PC-9 (cell line): ENCODE results near the gene CAST. TPM values are rescaled to one million over a fixed set of nuclear protein-coding genes. Genes with fewer than 3 reads are reported as not detected.

Experiments
- BruUV-seq: library from RNA; stranded (reverse); fragments of 400-500 nt; replicated peaks from 2 replicates; lab custom pipeline; 2021; lab: Mats Ljungman, UMichigan
- CTCF ChIA-PET: fragments of 300-600 bp; sonication (Branson Sonifier 250); formaldehyde crosslinking; loops from one replicate; lab custom pipeline; 2022; ENCODE audit warnings: antibody characterized with exemption; lab: Charles Lee
- POLR2A ChIA-PET: fragments of 300-600 bp; sonication (Branson Sonifier 250); formaldehyde crosslinking; loops from one replicate; lab custom pipeline; 2022; ENCODE audit warnings: antibody characterized with exemption; ENCODE audit not compliant: unreplicated experiment; lab: Charles Lee
- DNase-seq, 2 experiments: peaks; one replicate each; pipeline versions ENCODE4 v3.0.0 to v3.0.0-alpha.2; 2015 to 2022; ENCODE audit warnings: mixed read lengths in 1 of 2
- H2AFZ ChIP-seq: fragments of 200-600 bp; sonication (generic); 2 replicates; pipeline ENCODE4 v1.8.1; 2017; ENCODE audit warnings: antibody characterized with exemption
- H3F3A ChIP-seq: fragments of 200-600 bp; sonication (generic); 2 replicates; pipeline ENCODE4 v1.8.1; 2017; ENCODE audit warnings: antibody characterized with exemption, mild to moderate bottlenecking, low read depth; ENCODE audit not compliant: insufficient read depth
- H3K27ac ChIP-seq: fragments of 200-600 bp; sonication (generic); 2 replicates; pipeline ENCODE4 v1.6.1; 2016; ENCODE audit warnings: mixed run types
- H3K27me3 ChIP-seq: fragments of 200-600 bp; sonication (generic); 2 replicates; pipeline ENCODE4 v1.6.1; 2016; ENCODE audit warnings: low read depth, mixed run types; ENCODE audit not compliant: insufficient read depth
- H3K36me3 ChIP-seq: fragments of 200-600 bp; sonication (generic); 2 replicates; pipeline ENCODE4 v1.6.1; 2016; ENCODE audit warnings: low read depth, mixed run types
- H3K4me1 ChIP-seq: fragments of 200-600 bp; sonication (generic); replicated peaks from 2 replicates; pipeline ENCODE4 v1.6.1; 2016; ENCODE audit warnings: mixed run types; ENCODE audit not compliant: insufficient read depth
- H3K4me2 ChIP-seq: fragments of 200-600 bp; sonication (generic); 2 replicates; pipeline ENCODE4 v1.6.1; 2017; ENCODE audit warnings: mixed run types
- H3K4me3 ChIP-seq: fragments of 200-600 bp; sonication (generic); 2 replicates; pipeline ENCODE4 v1.6.1; 2016; ENCODE audit warnings: mixed run types
- H3K79me2 ChIP-seq: fragments of 200-600 bp; sonication (generic); 2 replicates; pipeline ENCODE4 v1.6.1; 2017; ENCODE audit warnings: low read depth, mixed run types
- H3K9me2 ChIP-seq: fragments of 200-600 bp; sonication (generic); 2 replicates; pipeline ENCODE4 v1.8.1; 2017; ENCODE audit warnings: mild to moderate bottlenecking; ENCODE audit not compliant: insufficient read depth
- H3K9me3 ChIP-seq: fragments of 200-600 bp; sonication (generic); 2 replicates; pipeline ENCODE4 v1.8.1; 2016; ENCODE audit warnings: low read depth; ENCODE audit not compliant: insufficient read depth
- H4K20me1 ChIP-seq: fragments of 200-600 bp; sonication (generic); 2 replicates; pipeline ENCODE4 v1.8.1; 2017; ENCODE audit not compliant: insufficient read depth
- CTCF ChIP-seq: fragments of 200-600 bp; sonication (generic); conservative IDR thresholded peaks from 2 replicates; pipeline ENCODE4 v1.6.1; 2017; ENCODE audit warnings: mixed run types, antibody characterized with exemption, mild to moderate bottlenecking, moderate library complexity
- EZH2 ChIP-seq: fragments of 200-600 bp; sonication (generic); IDR thresholded peaks from 2 replicates; pipeline ENCODE4 v1.8.0; 2017; ENCODE audit warnings: antibody characterized with exemption, low read depth
- intact Hi-C: fragments of 100-400 bp; cut with micrococcal nuclease; formaldehyde crosslinking; loops from one replicate; pipeline ENCODE4 v1.10.0; 2022; ENCODE audit not compliant: unreplicated experiment
- total RNA-seq: library from RNA; stranded (reverse); gene quantifications from 2 replicates; pipeline ENCODE4 v1.2.3, GENCODE V29; 2021

Gene CAST
- total RNA-seq, 1 experiment from 2014 or later: 289 TPM

GRCh38 chr5:96771395-96771794 lies 109.2 kb downstream of the CAST start:
- intact Hi-C loops: no loop called here
- Histone ChIP-seq H3K27ac (no peak overlapping the region), H3K27me3 (no peaks in the 10 kb centered on the region), H3K79me2 (no peaks in the 10 kb centered on the region), H3K9me2 (no peaks in the 10 kb centered on the region), H3K4me3 (no peak overlapping the region), H4K20me1 (no peaks in the 10 kb centered on the region), H3F3A (no peaks in the 10 kb centered on the region; the same call in 1 of the 2 replicates), H3K36me3 (peaks cover 52% of the 10 kb centered on the region), H3K9me3 (no peaks in the 10 kb centered on the region), H3K4me2 (no peak overlapping the region), H2AFZ (no peak overlapping the region), H3K4me1 (no peaks in the 10 kb centered on the region)
- POLR2A ChIA-PET: no interaction called here
- DNase-seq: no peak
- TF ChIP-seq CTCF: no peak
- TF ChIP-seq EZH2: no peak
- no TSS peak for BruUV-seq
- CTCF ChIA-PET: no interaction called here

DNA sequence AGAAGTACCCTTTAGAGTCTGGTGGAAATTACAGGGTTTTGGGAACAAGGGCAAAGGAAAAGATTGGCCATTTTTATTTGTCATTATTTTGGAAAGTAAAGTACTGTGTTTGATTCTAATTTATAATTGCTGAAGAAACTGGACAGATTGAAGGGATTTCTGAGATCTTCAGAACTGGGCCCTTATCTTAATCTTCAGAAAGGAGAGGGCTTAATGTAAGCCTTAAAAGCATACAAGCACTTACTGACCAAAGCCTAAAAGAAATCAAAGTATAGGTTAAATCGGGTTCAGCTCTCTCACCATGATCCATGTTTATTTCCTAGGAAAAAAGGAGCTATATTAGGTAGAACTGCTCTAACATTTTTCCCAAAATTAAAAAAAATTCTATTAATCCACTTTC lies 109.9 kb downstream of the CAST start:
- intact Hi-C loops: no loop called here
- H3K27me3 ChIP-seq: no peaks in the 10 kb centered on the region
- H3K4me1 ChIP-seq: no peaks in the 10 kb centered on the region
- H3K4me3 ChIP-seq: no peak overlapping the region
- DNase-seq: no peak
- no peaks in the 10 kb centered on the region for H3K9me3 ChIP-seq
- H3K27ac ChIP-seq: no peak overlapping the region
- no peaks in the 10 kb centered on the region for H3K79me2 ChIP-seq
- BruUV-seq: no TSS peak
- no peaks in the 10 kb centered on the region for H4K20me1 ChIP-seq
- no peaks in the 10 kb centered on the region for H3K9me2 ChIP-seq
- no peak overlapping the region for H3K4me2 ChIP-seq
- POLR2A ChIA-PET: no interaction called here
- peaks cover 45% of the 10 kb centered on the region for H3K36me3 ChIP-seq
- no peak overlapping the region for H2AFZ ChIP-seq
- CTCF ChIA-PET: interaction anchor here (0.8 to 1.0 kb wide), 2 partner anchors 20 to 220 kb away, joined by 3 to 10 read pairs; no protein-coding TSS in a partner anchor
- peaks cover 6% of the 10 kb centered on the region for H3F3A ChIP-seq
- TF ChIP-seq CTCF (no peak), EZH2 (no peak)

- TF ChIP-seq EZH2 (no peak), CTCF (no peak)
- no peaks in the 10 kb centered on the region for H3K9me3 ChIP-seq
- no peaks in the 10 kb centered on the region for H3K9me2 ChIP-seq
- ChIA-PET POLR2A (interaction anchor here (0.7 kb wide), 1 partner anchor 49 kb away, joined by 4 read pairs; no protein-coding TSS in a partner anchor), CTCF (interaction anchor here (0.8 to 1.0 kb wide), 2 partner anchors 20 to 220 kb away, joined by 3 to 10 read pairs; no protein-coding TSS in a partner anchor)
- no peaks in the 10 kb centered on the region for H3K4me1 ChIP-seq
- no peak overlapping the region for H3K4me3 ChIP-seq
- H2AFZ ChIP-seq: no peak overlapping the region
- H3K27me3 ChIP-seq: no peaks in the 10 kb centered on the region
- no peak for DNase-seq
- peaks cover 45% of the 10 kb centered on the region for H3K36me3 ChIP-seq
- no peak overlapping the region for H3K4me2 ChIP-seq
- no peaks in the 10 kb centered on the region for H3K79me2 ChIP-seq
- intact Hi-C loops: no loop called here
- no peaks in the 10 kb centered on the region for H4K20me1 ChIP-seq
- BruUV-seq: no TSS peak
- H3F3A ChIP-seq: peaks cover 6% of the 10 kb centered on the region
- H3K27ac ChIP-seq: no peak overlapping the region
These were observed 110.4 kb downstream of the CAST start for GRCh38 chr5:96772542-96772941.
